GM21529 (cell line): ENCODE results near the gene ATP2A3.

Experiments
- ATAC-seq: cut with Tn5 transposase; IDR thresholded peaks from one replicate; pipeline ENCODE4 v1.9.1; 2021; ENCODE audit not compliant: unreplicated experiment

Gene ATP2A3

DNA sequence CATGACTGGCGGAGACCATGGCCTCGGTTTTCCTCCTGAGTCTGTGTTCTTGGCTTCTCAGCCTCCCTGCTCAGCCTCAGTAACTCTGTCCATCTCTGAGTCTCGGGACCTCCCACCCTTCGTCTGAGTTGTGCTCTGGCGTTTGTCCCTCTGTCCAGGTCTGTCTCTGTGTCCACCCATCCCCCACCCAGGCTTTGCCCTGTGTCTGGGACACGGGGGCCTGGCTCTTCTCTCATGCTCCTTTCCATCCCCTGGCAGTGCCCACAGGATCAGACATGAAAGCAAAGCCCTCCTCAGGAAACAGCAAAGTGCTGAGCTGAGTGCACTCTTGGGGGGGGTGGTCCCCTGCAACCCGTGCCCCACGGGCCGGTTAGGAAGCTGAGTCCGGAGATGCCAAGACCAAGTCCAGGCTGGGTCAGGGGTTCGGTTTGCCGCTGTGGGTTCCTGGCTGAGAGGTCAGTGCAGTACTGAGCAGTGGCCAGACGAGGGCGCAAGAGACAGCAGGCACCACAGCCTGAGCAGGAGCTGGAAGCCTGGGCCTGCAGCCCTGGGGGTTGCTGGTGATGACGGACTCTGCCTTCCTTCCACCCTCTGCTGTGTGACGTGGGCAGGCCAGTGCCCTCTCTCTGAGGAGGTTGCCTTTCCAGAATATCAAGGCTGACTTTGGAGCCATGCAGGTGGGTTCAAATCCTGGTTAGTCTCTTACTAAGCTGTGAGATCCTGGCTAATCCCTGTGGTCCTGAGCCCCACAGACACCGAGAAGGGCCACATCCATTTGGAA lies 50.5 kb downstream of the ATP2A3 start:
- peak; percentile 46 for ATAC-seq

GRCh38 chr17:3912827-3913226 lies 51.4 kb downstream of the ATP2A3 start:
- no peak for ATAC-seq

DNA sequence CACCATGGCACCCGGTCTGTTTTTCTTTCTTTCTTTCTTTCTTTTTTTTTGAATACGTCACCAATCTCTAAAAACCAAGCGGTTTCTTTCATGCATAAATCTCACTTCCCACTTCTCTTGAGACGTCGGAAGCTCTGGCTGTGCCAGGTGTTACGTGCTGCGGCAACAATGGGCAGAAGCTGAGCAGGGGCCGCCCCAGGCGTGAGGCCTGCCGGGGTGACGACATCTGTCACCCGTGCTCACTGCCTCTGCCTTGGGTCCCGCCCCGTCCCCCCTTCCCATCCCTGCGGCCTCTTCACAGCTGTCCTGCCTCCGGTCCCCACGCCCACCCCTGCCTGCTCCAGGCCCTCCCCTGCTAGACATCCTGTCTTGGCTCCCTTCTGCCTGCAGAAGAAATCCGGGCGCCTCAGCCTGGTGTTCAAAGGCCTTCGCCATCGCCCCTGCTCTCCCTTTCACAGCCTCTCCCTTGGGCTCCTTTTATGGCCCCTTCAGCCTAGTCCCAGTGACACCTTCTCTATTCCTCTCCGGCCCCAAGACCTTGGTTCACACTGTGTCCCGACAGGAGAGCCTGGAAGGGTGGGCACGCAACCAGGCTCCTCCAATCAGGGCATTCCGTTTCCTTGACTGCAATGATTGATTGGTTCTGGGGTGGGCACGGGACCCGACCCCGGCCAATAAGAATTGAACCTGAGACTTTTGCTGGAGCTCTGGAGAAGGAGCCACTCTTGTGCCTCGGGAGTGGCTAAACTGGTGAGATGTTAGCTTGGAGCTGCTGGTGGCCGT lies 52.8 kb downstream of the ATP2A3 start:
- peak; percentile 75 for ATAC-seq

GRCh38 chr17:3910420-3911270 lies 53.6 kb downstream of the ATP2A3 start:
- ATAC-seq, result no peak

DNA sequence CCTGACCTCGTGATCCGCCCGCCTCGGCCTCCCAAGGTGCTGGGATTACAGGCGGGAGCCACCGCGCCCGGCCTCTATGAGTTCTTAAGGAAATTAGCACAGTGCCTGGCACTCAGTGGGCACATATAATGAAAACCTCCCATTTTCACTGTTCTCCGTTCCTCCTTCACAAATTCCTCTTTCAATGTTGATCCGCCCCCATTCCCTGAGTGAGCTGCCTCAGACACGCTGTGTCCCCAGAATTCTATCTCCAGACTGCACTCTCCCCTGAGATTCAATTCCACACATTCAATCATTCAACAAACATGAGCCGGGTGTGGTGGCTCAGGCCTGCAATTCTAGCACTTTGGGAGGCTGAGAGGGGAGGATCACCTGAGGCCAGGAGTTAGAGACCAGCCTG lies 55.0 kb downstream of the ATP2A3 start:
- no peak for ATAC-seq

DNA sequence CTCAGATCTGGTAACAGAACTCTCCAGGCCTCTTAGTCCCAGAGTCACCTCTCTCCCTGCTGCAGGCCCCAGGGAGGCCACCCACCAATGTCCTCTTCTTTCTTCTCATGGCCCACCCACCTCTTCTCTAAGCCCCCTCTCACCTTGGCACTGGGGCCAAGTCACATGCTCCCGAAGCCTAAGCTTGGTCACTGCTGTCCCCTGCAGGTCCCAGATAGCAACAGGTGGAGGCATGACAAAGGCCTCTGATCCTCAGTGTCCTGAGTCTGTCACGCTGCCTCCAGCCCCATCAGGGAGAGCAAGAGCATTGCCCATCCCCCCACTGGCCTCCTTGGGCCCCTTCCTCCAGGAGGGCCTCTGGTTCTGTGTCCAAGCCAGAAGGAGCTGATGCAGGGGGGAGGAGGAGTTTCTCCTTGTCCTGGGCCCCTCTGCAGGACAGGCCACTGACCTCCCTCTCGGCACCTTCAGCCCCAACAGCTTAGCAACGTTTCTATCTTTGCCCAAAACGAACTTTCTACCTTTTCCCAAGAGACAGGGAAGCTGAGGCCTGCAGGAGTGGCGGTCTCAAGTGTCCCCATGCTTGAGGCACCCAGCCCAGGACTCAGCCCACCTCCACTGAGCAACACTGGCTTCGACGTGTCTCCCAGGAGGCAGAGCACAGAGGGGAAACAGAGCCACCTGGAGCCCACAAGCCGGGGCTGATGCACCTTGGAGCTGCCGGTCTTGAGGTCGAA lies 56.6 kb downstream of the ATP2A3 start:
- ATAC-seq, result no peak

DNA sequence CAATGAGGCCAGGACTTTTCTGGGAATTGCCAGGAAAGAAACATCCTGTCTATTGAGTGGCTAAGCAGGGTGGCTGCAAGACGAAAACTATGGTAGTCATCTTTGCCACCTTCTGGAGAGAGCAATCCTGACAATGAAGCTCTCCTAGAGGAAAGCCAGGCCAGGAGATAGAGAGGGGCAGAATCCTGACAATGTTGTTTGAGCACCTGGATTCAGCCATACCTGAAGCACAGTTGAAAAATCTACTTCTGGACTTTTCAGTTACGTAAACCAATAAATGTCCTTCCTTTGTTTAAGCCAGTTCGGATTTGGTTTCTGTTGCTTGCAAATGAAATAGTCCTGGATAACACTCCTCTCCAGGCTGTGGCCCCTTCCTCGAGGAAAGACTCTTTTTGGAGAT lies 57.4 kb downstream of the ATP2A3 start:
- ATAC-seq, result no peak

GRCh38 chr17:3905017-3905520 lies 59.2 kb downstream of the ATP2A3 start:
- no peak for ATAC-seq

GRCh38 chr17:3904501-3904900 lies 59.7 kb downstream of the ATP2A3 start:
- no peak for ATAC-seq

- ATAC-seq, result no peak
Observed at GRCh38 chr17:3903881-3904290, 60.4 kb downstream of the ATP2A3 start.

DNA sequence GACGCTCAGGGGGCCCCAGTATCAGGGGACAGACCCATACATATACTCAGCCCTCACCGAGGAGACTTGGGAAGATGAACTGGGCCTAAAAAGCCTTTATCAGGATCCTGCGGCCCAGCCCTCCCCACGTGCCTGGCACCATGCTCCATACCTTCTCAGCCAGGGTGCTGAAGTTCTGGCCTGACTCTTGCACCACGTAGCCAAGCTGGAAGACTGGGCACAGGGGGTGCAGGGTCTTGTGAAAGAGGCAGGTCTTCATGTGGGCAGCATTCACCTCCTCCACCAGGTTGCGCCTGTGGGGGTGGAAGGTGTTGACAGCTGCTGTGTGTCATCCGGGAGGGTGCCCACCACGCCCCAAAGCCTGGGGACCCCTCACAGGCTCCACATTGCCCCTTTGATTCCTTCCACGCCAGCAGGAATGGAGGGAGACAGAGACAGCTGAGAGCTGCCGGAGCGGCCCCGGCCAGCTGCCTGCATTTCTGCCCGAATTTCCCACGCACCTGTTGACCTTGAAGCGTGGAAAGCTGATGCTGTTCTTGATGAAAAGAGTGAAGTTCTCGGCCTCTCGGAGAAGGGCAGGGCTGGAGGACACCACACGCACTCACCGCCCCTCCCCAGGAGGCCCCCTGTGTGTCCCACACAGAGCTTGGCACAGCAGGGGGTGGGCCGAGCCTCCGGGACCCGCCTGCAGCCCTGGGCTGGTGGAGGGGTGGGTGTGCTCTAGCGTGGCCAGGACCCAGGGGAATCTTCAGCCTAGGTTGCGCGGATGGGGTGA lies 61.0 kb downstream of the ATP2A3 start:
- no peak for ATAC-seq

DNA sequence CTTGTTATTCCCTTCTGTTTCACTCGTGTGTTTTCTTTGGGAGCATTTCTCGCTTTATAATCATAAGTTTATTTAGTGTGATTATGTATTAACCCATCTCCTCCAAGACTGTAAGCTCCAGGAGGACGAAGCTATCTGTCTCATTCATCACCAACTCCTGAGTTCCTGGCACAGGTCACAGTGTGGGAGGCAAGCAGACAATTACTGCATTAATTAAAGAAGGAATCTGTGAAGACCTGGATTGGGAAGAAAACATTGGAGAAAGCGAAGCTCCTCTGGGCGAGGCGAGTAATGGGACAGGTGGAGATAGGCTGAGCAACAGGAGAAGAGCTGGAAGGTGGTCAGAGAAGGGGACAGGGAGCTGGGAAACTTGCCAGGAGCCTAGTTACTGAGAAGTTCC lies 63.6 kb downstream of the ATP2A3 start:
- ATAC-seq, result no peak

DNA sequence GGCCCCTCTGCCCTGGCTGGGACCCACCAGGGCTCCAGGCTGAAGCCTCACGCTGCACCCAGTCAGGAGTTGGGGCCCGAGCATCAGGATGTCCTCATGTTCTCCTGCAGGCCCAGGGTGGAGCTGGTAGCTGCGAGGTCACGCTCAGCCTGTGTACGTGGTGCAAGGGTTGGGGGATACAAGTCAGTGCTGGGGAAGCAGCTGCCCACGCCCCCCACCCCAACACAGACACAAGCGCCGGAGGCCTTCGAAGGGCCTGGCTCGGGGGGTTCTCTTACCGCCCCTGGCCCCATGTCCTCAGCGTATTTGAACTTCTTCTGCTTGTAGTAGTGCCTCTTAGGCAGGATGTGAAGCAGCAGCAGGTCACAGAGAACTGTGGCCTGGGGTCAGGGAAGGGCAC lies 66.5 kb downstream of the ATP2A3 start:
- no peak for ATAC-seq

GRCh38 chr17:3896968-3897235 lies 67.3 kb downstream of the ATP2A3 start:
- ATAC-seq, result no peak

GRCh38 chr17:3896108-3896967 lies 67.9 kb downstream of the ATP2A3 start:
- no peak for ATAC-seq

- no peak for ATAC-seq
Observed at GRCh38 chr17:3895354-3895753, 68.9 kb downstream of the ATP2A3 start.

DNA sequence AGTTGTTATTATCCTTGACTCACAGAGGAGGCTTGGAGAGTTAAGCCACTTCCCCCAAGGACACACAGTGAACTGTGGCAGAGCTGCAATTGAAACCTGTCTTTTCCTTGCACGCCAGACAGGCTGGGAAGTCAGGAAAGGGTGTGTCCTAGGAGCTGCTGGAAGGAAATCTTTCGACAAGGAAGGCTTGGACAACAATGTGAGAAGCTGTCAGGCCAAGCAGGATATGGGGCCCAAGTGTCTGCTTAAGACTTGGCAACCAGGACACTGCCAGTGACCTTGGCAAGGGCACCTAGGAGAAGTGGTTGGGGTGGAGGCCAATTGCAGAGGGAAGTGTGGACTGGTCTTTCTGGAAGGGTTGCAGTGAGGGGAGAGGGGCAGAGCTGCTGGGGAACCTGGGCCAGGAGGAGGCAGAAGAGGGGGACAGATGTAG lies 69.3 kb downstream of the ATP2A3 start:
- ATAC-seq, result no peak

DNA sequence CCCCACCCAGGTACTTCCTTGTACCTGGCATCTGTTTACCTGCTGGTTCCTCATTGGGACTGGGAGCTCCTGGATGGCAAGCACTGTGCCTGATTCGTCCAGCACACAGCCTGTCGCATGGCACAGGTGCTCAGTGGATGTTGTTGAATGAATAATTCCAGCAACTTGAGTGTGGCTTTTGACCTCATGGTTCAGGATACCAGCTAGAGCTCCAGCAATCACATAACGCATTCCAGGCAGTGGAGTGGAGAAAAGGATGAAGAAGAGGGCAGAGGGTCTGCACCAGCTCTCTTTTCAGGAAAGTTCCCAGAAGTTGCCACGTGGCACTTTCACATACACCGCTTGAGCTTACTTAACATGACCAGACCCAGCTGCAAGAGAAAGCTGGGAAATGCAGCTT lies 70.0 kb downstream of the ATP2A3 start:
- ATAC-seq, result no peak

DNA sequence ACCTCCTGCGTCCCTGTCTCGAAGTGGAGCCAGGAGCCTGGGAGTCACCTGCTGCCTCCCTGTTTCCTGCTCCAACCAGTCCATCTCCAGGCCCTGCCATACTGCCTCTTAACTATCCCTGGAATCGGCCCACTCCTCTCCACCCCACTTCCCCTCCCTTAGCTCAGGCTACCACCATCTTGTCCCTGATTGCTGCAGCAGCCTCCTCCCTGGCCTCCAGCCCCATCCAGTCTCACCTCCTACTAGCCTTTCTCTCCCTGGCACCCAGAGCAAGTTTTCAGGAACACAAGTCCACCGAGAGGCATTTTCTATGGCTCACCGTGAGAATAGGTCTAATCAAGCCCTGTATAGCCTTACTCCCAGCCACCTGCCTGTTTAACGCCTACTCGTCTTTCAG lies 70.5 kb downstream of the ATP2A3 start:
- no peak for ATAC-seq
